ENCODE results near the gene CDH4.

DNA sequence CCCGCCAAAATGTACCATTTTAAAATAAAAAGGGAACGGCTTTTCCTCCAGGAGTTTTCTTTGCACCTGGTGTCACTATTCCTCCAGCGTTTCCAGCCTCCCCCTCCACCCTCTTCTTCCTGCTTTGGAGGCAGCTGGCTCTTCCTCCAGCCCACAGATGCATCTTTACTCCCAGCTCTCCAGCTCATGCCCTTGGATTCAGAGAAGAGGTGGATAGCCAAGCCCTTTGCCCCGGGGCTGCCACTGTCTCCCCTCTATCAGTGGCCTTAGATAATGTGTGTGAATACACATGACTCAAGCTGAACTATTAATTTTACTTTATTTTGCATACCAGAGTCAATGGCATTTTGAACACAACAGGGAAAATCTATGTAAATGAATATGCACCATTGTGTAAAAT, 15.3 kb upstream of the CDH4 start:
- TF ChIP-seq, protein P1, sequence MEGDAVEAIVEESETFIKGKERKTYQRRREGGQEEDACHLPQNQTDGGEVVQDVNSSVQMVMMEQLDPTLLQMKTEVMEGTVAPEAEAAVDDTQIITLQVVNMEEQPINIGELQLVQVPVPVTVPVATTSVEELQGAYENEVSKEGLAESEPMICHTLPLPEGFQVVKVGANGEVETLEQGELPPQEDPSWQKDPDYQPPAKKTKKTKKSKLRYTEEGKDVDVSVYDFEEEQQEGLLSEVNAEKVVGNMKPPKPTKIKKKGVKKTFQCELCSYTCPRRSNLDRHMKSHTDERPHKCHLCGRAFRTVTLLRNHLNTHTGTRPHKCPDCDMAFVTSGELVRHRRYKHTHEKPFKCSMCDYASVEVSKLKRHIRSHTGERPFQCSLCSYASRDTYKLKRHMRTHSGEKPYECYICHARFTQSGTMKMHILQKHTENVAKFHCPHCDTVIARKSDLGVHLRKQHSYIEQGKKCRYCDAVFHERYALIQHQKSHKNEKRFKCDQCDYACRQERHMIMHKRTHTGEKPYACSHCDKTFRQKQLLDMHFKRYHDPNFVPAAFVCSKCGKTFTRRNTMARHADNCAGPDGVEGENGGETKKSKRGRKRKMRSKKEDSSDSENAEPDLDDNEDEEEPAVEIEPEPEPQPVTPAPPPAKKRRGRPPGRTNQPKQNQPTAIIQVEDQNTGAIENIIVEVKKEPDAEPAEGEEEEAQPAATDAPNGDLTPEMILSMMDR (IDR thresholded peaks at IDR 0.05): no peak
- no peak for TF ChIP-seq EZH2 (IDR thresholded peaks at IDR 0.05; ENCODE audit: borderline replicate concordance, insufficient read depth, low read depth, low read length, poor library complexity, severe bottlenecking)

Measured in B cell (primary cell).